ENCODE measurements around the gene MS4A6A. TPM values are rescaled to one million over a fixed set of nuclear protein-coding genes. Genes with fewer than 3 reads are reported as not detected.

Gene MS4A6A
- total and polyA plus RNA-seq, 8 donors: 19.8 to 143 (median 27.2) TPM

- TF ChIP-seq, protein P1, sequence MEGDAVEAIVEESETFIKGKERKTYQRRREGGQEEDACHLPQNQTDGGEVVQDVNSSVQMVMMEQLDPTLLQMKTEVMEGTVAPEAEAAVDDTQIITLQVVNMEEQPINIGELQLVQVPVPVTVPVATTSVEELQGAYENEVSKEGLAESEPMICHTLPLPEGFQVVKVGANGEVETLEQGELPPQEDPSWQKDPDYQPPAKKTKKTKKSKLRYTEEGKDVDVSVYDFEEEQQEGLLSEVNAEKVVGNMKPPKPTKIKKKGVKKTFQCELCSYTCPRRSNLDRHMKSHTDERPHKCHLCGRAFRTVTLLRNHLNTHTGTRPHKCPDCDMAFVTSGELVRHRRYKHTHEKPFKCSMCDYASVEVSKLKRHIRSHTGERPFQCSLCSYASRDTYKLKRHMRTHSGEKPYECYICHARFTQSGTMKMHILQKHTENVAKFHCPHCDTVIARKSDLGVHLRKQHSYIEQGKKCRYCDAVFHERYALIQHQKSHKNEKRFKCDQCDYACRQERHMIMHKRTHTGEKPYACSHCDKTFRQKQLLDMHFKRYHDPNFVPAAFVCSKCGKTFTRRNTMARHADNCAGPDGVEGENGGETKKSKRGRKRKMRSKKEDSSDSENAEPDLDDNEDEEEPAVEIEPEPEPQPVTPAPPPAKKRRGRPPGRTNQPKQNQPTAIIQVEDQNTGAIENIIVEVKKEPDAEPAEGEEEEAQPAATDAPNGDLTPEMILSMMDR (IDR thresholded peaks at IDR 0.05): peak in 1 of 2 donors; percentile 41
- peak overlapping the region in 1 of 2 donors; percentile 39 for H3K27ac ChIP-seq
- H3K4me3 ChIP-seq: no peak overlapping the region
- H3K4me1 ChIP-seq: peaks cover 0 to 8% of the 10 kb centered on the region in 2 donors
- intact Hi-C loops (cut with DNase I): no loop called here
- H3K27me3 ChIP-seq: no peaks in the 10 kb centered on the region
- peaks cover 0 to 4% of the 10 kb centered on the region in 2 donors for H3K9me3 ChIP-seq
- peak in 1 of 4 donors; percentile 24 for DNase-seq
- ATAC-seq: peak; percentile 68
- H3K36me3 ChIP-seq: peaks cover 0 to 11% of the 10 kb centered on the region in 2 donors
Measured at GRCh38 chr11:60169264-60169915, 13.5 kb downstream of the MS4A6A start.

- peaks cover 0 to 4% of the 10 kb centered on the region in 2 donors for H3K9me3 ChIP-seq
- no peak overlapping the region for H3K4me3 ChIP-seq
- no peak for DNase-seq
- intact Hi-C loops (cut with DNase I): no loop called here
- peaks cover 0 to 8% of the 10 kb centered on the region in 2 donors for H3K4me1 ChIP-seq
- H3K36me3 ChIP-seq: peaks cover 0 to 4% of the 10 kb centered on the region in 2 donors
- TF ChIP-seq, protein P1 (IDR thresholded peaks at IDR 0.05): no peak
- ATAC-seq: no peak
- no peaks in the 10 kb centered on the region for H3K27me3 ChIP-seq
- H3K27ac ChIP-seq: no peak overlapping the region
Measured at GRCh38 chr11:60168306-60168705, 14.6 kb downstream of the MS4A6A start.

GRCh38 chr11:60165951-60166350, 16.9 kb downstream of the MS4A6A start:
- intact Hi-C loops (cut with DNase I): no loop called here
- no peaks in the 10 kb centered on the region for H3K36me3 ChIP-seq
- DNase-seq (no peak), ATAC-seq (no peak)
- peaks cover 0 to 4% of the 10 kb centered on the region in 2 donors for H3K9me3 ChIP-seq
- H3K4me3 ChIP-seq: no peak overlapping the region
- TF ChIP-seq, protein P1 (IDR thresholded peaks at IDR 0.05): no peak
- H3K27me3 ChIP-seq: no peaks in the 10 kb centered on the region
- no peak overlapping the region for H3K27ac ChIP-seq
- peaks cover 0 to 8% of the 10 kb centered on the region in 2 donors for H3K4me1 ChIP-seq

- Histone ChIP-seq H3K27ac (no peak overlapping the region), H3K27me3 (no peaks in the 10 kb centered on the region), H3K4me1 (peaks cover 0 to 8% of the 10 kb centered on the region in 2 donors), H3K4me3 (no peak overlapping the region), H3K36me3 (no peaks in the 10 kb centered on the region), H3K9me3 (peaks cover 0 to 4% of the 10 kb centered on the region in 2 donors)
- no peak for DNase-seq
- intact Hi-C loops (cut with DNase I): no loop called here
- TF ChIP-seq, protein P1 (IDR thresholded peaks at IDR 0.05): no peak
- ATAC-seq: no peak
Measured at GRCh38 chr11:60165538-60165937, 17.3 kb downstream of the MS4A6A start.

GRCh38 chr11:60164550-60165075, 18.3 kb downstream of the MS4A6A start:
- Histone ChIP-seq H3K4me1 (peaks cover 0 to 1% of the 10 kb centered on the region in 2 donors), H3K9me3 (peaks cover 0 to 4% of the 10 kb centered on the region in 2 donors), H3K36me3 (no peaks in the 10 kb centered on the region), H3K27me3 (no peaks in the 10 kb centered on the region), H3K4me3 (no peak overlapping the region), H3K27ac (no peak overlapping the region)
- DNase-seq: no peak
- no peak for ATAC-seq
- intact Hi-C loops (cut with DNase I): no loop called here
- TF ChIP-seq, protein P1 (IDR thresholded peaks at IDR 0.05): no peak
